NCI-H146 treated with DMSO at 0.1 percent for 48 hours (cell line): ENCODE measurements around the gene NPEPPS.
"Not testable (repeated sequence)": the region's sequence is repeated elsewhere in the genome, so short reads cannot be mapped to it uniquely, and the experiment has no call there.

ENCODE experiments used
- DNase-seq: peaks from one replicate; lab custom pipeline; 2025; ENCODE audit not compliant: unreplicated experiment; lab: John Stamatoyannopoulos, UW

The NPEPPS gene

GRCh38 chr17:47530557-47531232, at the start of gene NPEPPS:
Gene NPEPPS, plus strand, starts transcription at chr17:47531108. Its CDS starts 193 bp downstream, at chr17:47531301.
- peak; percentile 82 for DNase-seq

DNA sequence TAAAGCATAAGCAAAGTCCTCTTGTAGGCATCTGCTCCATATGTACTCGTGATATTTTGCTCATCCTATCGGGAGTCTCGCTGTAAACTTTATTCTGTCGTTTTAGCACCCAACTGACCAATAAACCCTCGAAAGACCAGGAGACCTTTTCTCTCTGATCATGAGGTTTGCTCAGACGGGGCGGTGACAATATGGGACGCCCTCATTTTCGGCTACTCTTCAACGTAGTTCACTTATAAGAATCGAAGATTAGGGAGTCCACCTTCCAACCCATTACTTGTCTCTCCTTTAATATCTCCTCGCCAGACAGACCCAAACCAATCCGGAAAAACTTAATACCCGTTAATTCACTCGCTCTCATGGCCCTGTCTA, 39.1 kb upstream of the NPEPPS start:
- DNase-seq, result not testable (repeated sequence)

GRCh38 chr17:47499074-47499473, 31.8 kb upstream of the NPEPPS start:
- DNase-seq, result not testable (repeated sequence)

DNA sequence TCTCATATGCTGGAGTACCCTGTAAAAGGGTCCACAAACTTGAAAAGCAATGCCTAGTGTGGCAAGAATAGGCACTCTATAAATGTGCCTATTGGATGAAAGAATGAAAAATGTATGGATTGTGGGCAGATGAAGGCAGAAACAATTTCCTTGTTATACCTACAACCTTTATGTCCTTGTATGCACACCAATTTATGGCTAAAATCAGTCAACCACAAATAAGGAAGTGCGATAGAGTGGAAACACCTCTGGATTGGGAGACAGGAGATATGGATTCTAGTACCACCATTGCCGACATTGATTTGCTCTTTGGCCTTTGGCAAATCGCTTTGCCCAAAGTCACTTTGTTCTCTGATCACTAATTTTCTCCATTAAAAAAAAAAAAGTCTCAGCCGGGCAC, 31.4 kb upstream of the NPEPPS start:
- not testable (repeated sequence) for DNase-seq

GRCh38 chr17:47500620-47501019, 30.3 kb upstream of the NPEPPS start:
- not testable (repeated sequence) for DNase-seq

DNA sequence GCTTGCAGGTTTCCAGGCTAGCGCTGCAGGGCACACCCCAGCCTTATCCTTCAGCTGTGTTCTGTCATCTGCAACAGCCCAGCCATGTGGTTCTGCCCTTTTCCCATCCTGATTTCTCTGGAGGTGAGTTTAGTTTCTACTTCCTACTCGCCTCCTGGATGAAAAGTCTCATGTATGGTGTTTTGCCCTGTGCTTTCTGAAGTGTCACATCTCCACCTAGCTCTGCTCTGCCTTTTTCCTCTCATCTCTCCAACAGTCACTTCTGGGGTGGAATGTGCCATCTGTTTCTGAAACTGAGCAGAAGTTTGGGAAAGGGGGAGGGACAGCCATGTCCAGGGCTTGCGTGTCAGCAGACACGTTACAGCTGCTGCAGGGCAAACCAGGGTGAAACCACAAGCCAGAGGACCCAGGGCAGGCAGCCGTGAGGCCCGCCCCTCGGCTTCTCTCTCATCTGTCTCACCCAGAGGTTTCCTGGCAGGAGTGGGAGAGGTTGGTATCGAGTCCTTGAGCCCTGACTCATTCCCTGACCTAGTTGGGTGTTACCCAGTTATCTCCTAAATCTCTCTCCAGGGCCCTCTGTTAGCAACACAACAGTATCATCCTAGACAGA, 28.7 kb upstream of the NPEPPS start:
- DNase-seq, result not testable (repeated sequence)

- not testable (repeated sequence) for DNase-seq
Measured at GRCh38 chr17:47502776-47503455, 28.0 kb upstream of the NPEPPS start.

DNA sequence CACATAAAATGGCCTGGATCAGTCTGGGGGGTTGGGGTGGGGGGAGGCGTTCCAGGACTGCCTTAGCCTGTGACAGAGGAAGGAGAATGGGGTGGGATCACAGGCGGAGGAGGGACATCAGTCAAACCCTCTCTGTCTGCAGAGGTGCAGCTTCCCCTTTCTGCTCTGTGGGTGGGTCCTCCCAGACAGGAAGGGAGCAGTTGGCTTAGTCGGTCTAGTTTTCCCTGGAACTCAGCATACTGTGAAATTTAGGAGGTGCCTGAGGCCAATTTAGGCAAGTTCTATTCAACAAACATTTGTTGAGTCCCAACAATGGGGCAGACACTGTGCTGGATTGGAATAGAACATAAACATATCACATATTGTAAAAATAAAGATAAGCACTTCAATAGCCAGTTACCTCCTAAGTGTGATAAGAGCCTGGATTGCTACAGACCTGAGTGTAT, 19.2 kb upstream of the NPEPPS start:
- peak; percentile 23 for DNase-seq

GRCh38 chr17:47513301-47513700, 17.6 kb upstream of the NPEPPS start:
- not testable (repeated sequence) for DNase-seq

DNA sequence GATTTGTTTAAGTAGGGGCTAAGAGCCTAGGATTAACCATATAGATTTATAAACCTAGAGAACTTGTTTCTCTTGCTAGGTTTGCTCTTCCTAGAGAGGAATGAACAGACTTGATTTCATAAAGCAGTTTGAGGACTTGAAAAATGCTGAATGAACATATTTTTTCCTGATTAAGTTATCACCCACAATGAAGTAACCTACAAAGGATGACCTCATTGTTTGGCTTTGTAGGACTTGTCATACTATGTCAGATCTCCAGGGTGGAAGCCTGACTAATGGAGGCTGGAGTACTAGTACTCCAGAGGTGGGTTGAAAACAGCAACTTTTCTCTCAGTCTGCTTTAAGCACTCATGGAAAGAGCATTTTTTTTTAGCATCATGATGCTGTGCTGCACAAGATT, 12.0 kb upstream of the NPEPPS start:
- DNase-seq, result not testable (repeated sequence)

DNA sequence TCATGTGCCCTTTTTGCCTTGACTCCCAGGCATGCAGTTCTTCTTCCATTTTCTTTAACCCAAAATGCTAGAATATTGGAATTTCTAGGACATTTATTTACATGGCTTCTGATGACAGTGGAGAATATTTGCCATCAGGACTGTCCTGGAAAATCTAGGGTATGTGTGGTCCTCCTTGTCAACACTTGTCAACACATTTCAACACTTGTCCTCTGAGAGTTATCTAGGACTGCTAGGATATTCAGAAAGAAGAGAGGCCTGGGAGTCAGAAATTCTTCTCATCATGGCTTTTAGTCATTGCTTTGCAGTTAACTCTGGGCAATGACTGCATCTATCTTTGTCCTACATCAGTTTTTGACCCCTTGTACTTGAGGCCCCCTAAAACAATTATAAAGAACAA, 11.5 kb upstream of the NPEPPS start:
- DNase-seq, result not testable (repeated sequence)

- not testable (repeated sequence) for DNase-seq
Measured at GRCh38 chr17:47520279-47520678, 10.6 kb upstream of the NPEPPS start.

DNA sequence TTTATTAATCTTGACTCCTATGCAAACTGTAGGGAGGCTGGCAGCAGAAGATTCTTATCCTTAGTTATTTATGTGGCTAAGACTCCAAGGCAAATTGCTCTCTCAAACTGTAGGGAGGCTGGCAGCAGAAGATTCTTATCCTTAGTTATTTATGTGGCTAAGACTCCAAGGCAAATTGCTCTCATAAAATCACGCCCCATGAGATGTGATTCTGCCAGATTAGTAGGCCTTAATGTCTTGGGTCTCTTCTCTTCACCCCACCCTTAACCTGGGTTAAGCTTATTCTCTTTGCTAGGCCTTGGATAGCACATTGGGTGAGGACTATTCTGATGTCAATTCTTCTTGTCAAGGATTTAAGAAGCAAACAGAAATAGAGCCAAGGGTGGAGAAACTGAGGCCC, 9.5 kb upstream of the NPEPPS start:
- DNase-seq, result not testable (repeated sequence)

DNA sequence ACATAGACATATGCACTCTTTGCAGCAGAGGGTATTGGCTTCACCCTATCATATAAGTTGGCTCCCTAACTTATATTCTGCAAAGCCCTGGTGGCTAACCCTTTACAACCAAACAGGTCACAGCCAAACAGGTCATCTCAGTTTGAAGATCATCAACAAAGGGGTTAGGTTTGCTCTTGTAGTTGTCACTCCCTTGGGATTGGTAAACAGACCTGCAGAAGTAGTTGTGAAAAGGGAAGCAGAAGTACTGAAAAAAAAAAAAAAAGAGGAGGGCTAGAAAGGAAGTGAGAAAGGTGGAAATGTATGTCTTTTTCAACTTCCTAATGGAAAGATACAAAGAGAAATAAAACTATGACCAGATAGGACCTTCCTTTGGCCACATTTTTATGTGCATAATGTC, 8.6 kb upstream of the NPEPPS start:
- DNase-seq, result not testable (repeated sequence)

DNA sequence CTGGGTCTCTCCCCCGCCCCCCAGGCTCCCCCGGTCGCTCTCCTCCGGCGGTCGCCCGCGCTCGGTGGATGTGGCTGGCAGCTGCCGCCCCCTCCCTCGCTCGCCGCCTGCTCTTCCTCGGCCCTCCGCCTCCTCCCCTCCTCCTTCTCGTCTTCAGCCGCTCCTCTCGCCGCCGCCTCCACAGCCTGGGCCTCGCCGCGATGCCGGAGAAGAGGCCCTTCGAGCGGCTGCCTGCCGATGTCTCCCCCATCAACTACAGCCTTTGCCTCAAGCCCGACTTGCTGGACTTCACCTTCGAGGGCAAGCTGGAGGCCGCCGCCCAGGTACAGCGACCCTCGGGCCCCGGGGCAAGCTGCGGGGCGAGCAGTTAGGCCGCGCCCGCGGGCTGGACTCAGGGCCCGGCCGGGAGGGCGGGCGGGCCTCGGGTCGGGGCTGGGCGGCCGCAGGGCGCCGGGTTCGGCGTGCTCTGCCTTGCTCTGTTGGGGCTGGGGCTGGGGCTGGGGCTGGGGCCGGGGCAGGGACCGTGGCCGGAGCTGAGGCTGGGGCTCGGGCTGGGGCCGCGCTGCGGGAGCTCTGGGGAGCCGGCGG, 419 bp downstream of the NPEPPS start:
- DNase-seq, result not testable (repeated sequence)

GRCh38 chr17:47539085-47539484, 8.2 kb downstream of the NPEPPS start:
- DNase-seq, result not testable (repeated sequence)

GRCh38 chr17:47541676-47542075, 10.8 kb downstream of the NPEPPS start:
- DNase-seq, result not testable (repeated sequence)

- DNase-seq, result not testable (repeated sequence)
Measured at GRCh38 chr17:47544327-47544726, 13.4 kb downstream of the NPEPPS start.

- DNase-seq, result not testable (repeated sequence)
Measured at GRCh38 chr17:47554733-47555132, 23.8 kb downstream of the NPEPPS start.

GRCh38 chr17:47556108-47556507, 25.2 kb downstream of the NPEPPS start:
- not testable (repeated sequence) for DNase-seq

- not testable (repeated sequence) for DNase-seq
Measured at GRCh38 chr17:47560517-47561043, 29.7 kb downstream of the NPEPPS start.
